HEK293 (cell line): ENCODE data around the gene SORBS2.
"Not testable (repeated sequence)": the region's sequence is repeated elsewhere in the genome, so short reads cannot be mapped to it uniquely, and the experiment has no call there.

ENCODE experiments used
- CTCF ChIP-seq: fragments of 450-650 bp; formaldehyde crosslinking; IDR thresholded peaks from 2 replicates; pipeline ENCODE4 v1.5.1; 2016; ENCODE audit warnings: missing biosample characterization, missing genetic modification characterization
- ZNF148 ChIP-seq: fragments of 450-650 bp; formaldehyde crosslinking; IDR thresholded peaks from 2 replicates; pipeline ENCODE4 v1.5.0; 2017; ENCODE audit warnings: missing biosample characterization, missing genetic modification characterization, borderline replicate concordance
- ZNF280C ChIP-seq: fragments of 450-650 bp; formaldehyde crosslinking; IDR thresholded peaks from 2 replicates; pipeline ENCODE4 v1.5.1; 2016; ENCODE audit warnings: missing biosample characterization, missing genetic modification characterization

GRCh38 chr4:185707622-185708021 is 104.4 kb downstream of the SORBS2 start:
- not testable (repeated sequence) for TF ChIP-seq CTCF, ZNF280C, ZNF148 (tag by site-specific recombination)
